Panc1 (cell line): ENCODE results near the gene SH3TC2. TPM values are rescaled to one million over a fixed set of nuclear protein-coding genes. Genes with fewer than 3 reads are reported as not detected.

Experiments
- ATAC-seq: fragments of 200-7000 bp; cut with Tn5 transposase; 2 replicates; pipeline ENCODE4 v1.9.1; 2020; ENCODE audit warnings: mild to moderate bottlenecking, moderate library complexity
- BruUV-seq: library from RNA; stranded (reverse); fragments of 400-500 nt; replicated peaks from 2 replicates; lab custom pipeline; 2021; lab: Mats Ljungman, UMichigan
- CTCF ChIA-PET: fragments of 300-600 bp; sonication (Branson Sonifier 250); formaldehyde crosslinking; loops from one replicate; lab custom pipeline; 2022; ENCODE audit warnings: antibody characterized with exemption; lab: Charles Lee
- POLR2A ChIA-PET: fragments of 300-600 bp; sonication (Branson Sonifier 250); formaldehyde crosslinking; loops from one replicate; lab custom pipeline; 2022; ENCODE audit warnings: antibody characterized with exemption; lab: Charles Lee
- DNase-seq: peaks from one replicate; pipeline ENCODE4 v3.0.0-alpha.2; 2010; ENCODE audit warnings: low read depth, low spot score
- H3K27ac ChIP-seq: 2 replicates; pipeline ENCODE4 v1.5.1; 2011; ENCODE audit warnings: mild to moderate bottlenecking, low read length, inconsistent platforms
- H3K27me3 ChIP-seq: fragments of 200-500 bp; sonication (Bioruptor generic); 2 replicates; pipeline ENCODE4 v1.6.0; 2014; ENCODE audit warnings: low read length, inconsistent platforms; ENCODE audit not compliant: control insufficient read depth, insufficient read depth
- H3K36me3 ChIP-seq: fragments of 200-500 bp; sonication (Bioruptor generic); 2 replicates; pipeline ENCODE4 v1.5.1; 2014; ENCODE audit warnings: inconsistent platforms, mild to moderate bottlenecking, low read length, moderate library complexity; ENCODE audit not compliant: control insufficient read depth, insufficient read depth
- H3K4me1 ChIP-seq: 2 replicates; pipeline ENCODE4 v1.5.1; 2011; ENCODE audit warnings: inconsistent platforms, mild to moderate bottlenecking, low read length, moderate library complexity; ENCODE audit not compliant: control insufficient read depth, insufficient read depth
- H3K4me3 ChIP-seq, 2 experiments: 2 replicates each; pipeline ENCODE4 v1.5.1; 2011 to 2012; ENCODE audit warnings: low read depth in 2 of 2, low read length in 2 of 2, mild to moderate bottlenecking in 2 of 2, inconsistent platforms in 1 of 2, moderate library complexity in 1 of 2
- H3K9me3 ChIP-seq: fragments of 200-500 bp; sonication (Bioruptor generic); 2 replicates; pipeline ENCODE4 v1.5.1; 2014; ENCODE audit warnings: low read depth, mild to moderate bottlenecking, inconsistent platforms, low read length, moderate library complexity; ENCODE audit not compliant: control insufficient read depth, insufficient read depth
- POLR2AphosphoS5 ChIP-seq: IDR thresholded peaks from 2 replicates; pipeline ENCODE4 v1.6.1; 2012; ENCODE audit warnings: mild to moderate bottlenecking, low read depth, low read length, moderate library complexity
- SIN3A ChIP-seq: IDR thresholded peaks from 2 replicates; pipeline ENCODE4 v1.6.1; 2012; ENCODE audit warnings: low read depth, mild to moderate bottlenecking, low read length, moderate library complexity, borderline replicate concordance; ENCODE audit not compliant: insufficient read depth
- TCF7L2 ChIP-seq: IDR thresholded peaks from 2 replicates; pipeline ENCODE4 v1.6.1; 2011; ENCODE audit warnings: mild to moderate bottlenecking, low read depth, low read length, inconsistent platforms
- in situ Hi-C: cut with HindIII; loops from 2 replicates; pipeline ENCODE4 v1.10.0; 2016; ENCODE audit warnings: low sequenced_read_pairs, low pct_unique_long_range_greater_than_20kb
- intact Hi-C: fragments of 100-400 bp; cut with micrococcal nuclease; formaldehyde crosslinking; loops from one replicate; pipeline ENCODE4 v1.10.0; 2022; ENCODE audit not compliant: unreplicated experiment
- total RNA-seq: library from RNA; stranded (reverse); gene quantifications from one replicate; pipeline ENCODE4 v1.2.1, GENCODE V29; 2021; ENCODE audit not compliant: unreplicated experiment
- TF ChIP-seq, protein P1 (sequence below), 2 experiments: IDR thresholded peaks; 2 replicates each; pipeline ENCODE4 v1.6.1; 2011 to 2012; ENCODE audit warnings: low read depth in 2 of 2, control low read depth in 1 of 2, low read length in 1 of 2, mild to moderate bottlenecking in 1 of 2, moderate library complexity in 1 of 2; ENCODE audit not compliant: insufficient read depth in 1 of 2
- TF ChIP-seq, protein P2 (sequence below): fragments of 450-650 bp; IDR thresholded peaks from 2 replicates; pipeline ENCODE4 v1.5.1; 2017; ENCODE audit warnings: mild to moderate bottlenecking

Gene SH3TC2
- total RNA-seq, 1 experiment from 2014 or later = 0.33 TPM

DNA sequence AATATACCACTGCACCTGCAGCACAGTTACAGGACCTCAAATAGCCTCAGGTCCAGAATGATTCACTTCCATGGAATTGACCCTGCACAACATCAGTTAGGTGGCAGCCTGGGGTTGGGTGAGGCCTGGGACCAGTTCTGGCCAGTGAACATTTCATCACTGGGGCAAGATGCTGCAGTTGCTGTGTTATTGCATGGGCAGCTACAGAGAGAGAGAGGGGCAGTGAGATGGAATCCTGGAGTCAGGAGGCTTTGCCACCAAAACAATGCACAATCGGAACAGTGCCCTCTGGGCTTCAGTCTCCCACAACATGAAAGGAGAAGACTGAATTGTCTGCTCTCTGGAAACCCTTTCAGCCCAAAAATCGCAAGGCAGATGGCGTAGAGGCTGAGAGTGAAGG, 51.8 kb downstream of the SH3TC2 start:
- TF ChIP-seq POLR2AphosphoS5 (no peak), TCF7L2 (no peak), SIN3A (no peak)
- TF ChIP-seq, protein P1, sequence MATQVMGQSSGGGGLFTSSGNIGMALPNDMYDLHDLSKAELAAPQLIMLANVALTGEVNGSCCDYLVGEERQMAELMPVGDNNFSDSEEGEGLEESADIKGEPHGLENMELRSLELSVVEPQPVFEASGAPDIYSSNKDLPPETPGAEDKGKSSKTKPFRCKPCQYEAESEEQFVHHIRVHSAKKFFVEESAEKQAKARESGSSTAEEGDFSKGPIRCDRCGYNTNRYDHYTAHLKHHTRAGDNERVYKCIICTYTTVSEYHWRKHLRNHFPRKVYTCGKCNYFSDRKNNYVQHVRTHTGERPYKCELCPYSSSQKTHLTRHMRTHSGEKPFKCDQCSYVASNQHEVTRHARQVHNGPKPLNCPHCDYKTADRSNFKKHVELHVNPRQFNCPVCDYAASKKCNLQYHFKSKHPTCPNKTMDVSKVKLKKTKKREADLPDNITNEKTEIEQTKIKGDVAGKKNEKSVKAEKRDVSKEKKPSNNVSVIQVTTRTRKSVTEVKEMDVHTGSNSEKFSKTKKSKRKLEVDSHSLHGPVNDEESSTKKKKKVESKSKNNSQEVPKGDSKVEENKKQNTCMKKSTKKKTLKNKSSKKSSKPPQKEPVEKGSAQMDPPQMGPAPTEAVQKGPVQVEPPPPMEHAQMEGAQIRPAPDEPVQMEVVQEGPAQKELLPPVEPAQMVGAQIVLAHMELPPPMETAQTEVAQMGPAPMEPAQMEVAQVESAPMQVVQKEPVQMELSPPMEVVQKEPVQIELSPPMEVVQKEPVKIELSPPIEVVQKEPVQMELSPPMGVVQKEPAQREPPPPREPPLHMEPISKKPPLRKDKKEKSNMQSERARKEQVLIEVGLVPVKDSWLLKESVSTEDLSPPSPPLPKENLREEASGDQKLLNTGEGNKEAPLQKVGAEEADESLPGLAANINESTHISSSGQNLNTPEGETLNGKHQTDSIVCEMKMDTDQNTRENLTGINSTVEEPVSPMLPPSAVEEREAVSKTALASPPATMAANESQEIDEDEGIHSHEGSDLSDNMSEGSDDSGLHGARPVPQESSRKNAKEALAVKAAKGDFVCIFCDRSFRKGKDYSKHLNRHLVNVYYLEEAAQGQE (IDR thresholded peaks at IDR 0.05; ENCODE audit: insufficient read depth in 1 of 2, low read depth in 2 of 2, low read length in 1 of 2) = no peak
- TF ChIP-seq, protein P2, sequence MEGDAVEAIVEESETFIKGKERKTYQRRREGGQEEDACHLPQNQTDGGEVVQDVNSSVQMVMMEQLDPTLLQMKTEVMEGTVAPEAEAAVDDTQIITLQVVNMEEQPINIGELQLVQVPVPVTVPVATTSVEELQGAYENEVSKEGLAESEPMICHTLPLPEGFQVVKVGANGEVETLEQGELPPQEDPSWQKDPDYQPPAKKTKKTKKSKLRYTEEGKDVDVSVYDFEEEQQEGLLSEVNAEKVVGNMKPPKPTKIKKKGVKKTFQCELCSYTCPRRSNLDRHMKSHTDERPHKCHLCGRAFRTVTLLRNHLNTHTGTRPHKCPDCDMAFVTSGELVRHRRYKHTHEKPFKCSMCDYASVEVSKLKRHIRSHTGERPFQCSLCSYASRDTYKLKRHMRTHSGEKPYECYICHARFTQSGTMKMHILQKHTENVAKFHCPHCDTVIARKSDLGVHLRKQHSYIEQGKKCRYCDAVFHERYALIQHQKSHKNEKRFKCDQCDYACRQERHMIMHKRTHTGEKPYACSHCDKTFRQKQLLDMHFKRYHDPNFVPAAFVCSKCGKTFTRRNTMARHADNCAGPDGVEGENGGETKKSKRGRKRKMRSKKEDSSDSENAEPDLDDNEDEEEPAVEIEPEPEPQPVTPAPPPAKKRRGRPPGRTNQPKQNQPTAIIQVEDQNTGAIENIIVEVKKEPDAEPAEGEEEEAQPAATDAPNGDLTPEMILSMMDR = no peak
- intact Hi-C loops (no loop called here), in situ Hi-C loops (no loop called here)
- no peaks in the 10 kb centered on the region for H3K9me3 ChIP-seq
- no peaks in the 10 kb centered on the region for H3K4me1 ChIP-seq
- no peaks in the 10 kb centered on the region for H3K27me3 ChIP-seq
- peak; percentile 72 for ATAC-seq
- ChIA-PET CTCF (interaction anchor here (0.6 to 0.8 kb wide), 2 partner anchors 270 to 280 kb away, joined by 3 to 4 read pairs; no protein-coding TSS in a partner anchor), POLR2A (no interaction called here)
- no peak for DNase-seq
- H3K4me3 ChIP-seq = no peak overlapping the region
- H3K36me3 ChIP-seq = no peaks in the 10 kb centered on the region
- H3K27ac ChIP-seq = no peak overlapping the region
- no TSS peak for BruUV-seq

DNA sequence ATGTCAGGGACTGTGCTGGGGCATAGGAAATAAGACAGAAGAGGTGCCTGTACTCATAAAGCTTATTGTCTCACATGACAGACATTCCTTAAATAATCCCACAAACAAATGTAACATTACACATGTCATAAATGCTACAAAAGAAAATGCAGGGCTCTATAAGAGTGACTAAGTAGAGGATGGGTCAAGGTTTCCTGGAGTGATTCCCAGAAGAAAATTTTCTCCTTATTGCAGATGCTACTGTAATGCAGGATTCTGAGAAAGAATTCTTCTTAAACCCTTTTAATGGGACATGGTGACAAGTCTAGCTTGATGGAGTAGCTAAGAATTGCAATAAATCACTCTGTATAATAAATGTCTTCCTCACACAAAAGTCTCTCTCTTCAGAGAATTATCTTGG, 55.7 kb downstream of the SH3TC2 start:
- Histone ChIP-seq H3K9me3 (no peaks in the 10 kb centered on the region), H3K27me3 (no peaks in the 10 kb centered on the region), H3K4me1 (no peaks in the 10 kb centered on the region), H3K36me3 (no peaks in the 10 kb centered on the region), H3K27ac (no peak overlapping the region), H3K4me3 (no peak overlapping the region)
- no peak for DNase-seq
- in situ Hi-C loops (no loop called here), intact Hi-C loops (no loop called here)
- no TSS peak for BruUV-seq
- ChIA-PET CTCF (no interaction called here), POLR2A (no interaction called here)
- TF ChIP-seq SIN3A (no peak), POLR2AphosphoS5 (no peak), TCF7L2 (no peak)
- TF ChIP-seq, protein P2 = no peak
- TF ChIP-seq, protein P1 (IDR thresholded peaks at IDR 0.05; ENCODE audit: insufficient read depth in 1 of 2, low read depth in 2 of 2, low read length in 1 of 2) = no peak
- ATAC-seq = no peak
